ENCODE measurements around the gene SREBF2. TPM values are rescaled to one million over a fixed set of nuclear protein-coding genes. Genes with fewer than 3 reads are reported as not detected.

The SREBF2 gene
- total and polyA plus RNA-seq, 10 of the 15 experiments (the other 5 are each of a cell fraction or from before 2014, with no cell fraction given): 2.4 to 177 (median 78.8) TPM

DNA sequence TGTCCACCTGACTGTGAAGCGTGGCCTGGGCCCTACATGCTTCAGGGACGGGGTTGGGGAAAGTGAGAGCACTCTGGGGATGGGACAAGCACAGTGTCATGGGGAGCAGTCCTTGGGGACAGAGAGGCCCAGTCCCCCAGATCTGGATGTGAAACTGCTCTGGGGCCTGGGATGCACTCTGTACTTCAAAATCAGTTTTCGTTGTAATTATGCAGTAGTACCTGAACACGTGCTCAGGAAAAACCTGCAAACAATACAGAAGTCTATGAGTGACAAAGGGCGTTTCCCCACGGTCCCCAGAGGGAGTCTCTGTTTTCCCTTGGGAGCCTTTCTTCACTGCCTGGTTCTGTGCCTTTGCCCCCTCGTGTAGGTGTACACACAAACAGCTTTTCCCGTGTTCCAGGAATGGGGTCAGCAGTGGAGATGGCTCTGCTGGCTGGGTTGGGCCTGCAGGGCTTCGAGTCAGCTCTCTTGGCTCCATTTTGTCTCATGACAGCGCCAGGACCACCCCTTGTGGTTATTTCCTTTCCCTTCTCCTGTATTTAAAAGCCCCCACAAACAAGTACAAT, 98.9 kb downstream of the SREBF2 start (continued):
- TF ChIP-seq, protein P1, sequence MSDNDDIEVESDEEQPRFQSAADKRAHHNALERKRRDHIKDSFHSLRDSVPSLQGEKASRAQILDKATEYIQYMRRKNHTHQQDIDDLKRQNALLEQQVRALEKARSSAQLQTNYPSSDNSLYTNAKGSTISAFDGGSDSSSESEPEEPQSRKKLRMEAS (IDR thresholded peaks at IDR 0.05; ENCODE audit: low read depth, low read length): peak; percentile 87; the same call in 1 of the 2 replicates

DNA sequence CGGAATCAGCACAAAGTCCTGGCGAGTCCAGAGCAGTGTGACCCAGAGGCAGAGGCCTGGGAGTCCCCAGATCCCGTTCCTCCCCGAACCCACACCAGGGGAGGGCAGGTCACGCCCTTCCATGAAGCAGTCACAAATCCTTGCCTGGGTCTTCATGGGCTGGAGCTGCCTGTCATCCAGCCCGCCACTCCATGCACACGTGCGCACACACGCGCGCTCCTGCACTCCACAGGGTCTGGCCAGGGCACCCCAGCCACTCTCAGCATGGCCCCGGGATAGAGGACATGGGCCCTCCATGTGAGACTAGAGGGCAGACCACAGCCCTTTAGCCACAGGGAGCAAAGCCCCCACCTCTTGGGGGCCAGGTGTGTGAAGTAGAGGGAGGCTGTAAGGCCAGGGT, 99.4 kb downstream of the SREBF2 start:
- ChIA-PET CTCF (interaction anchor here (0.9 to 1.1 kb wide), 3 partner anchors 9 to 13 kb away, joined by 3 to 5 read pairs (median 3); no protein-coding TSS in a partner anchor), SMC1A (ENCODE audit: uncharacterized antibody, unreplicated experiment) (interaction anchor here (1.1 to 2.3 kb wide), 3 partner anchors 8 to 70 kb away, joined by 3 to 13 read pairs (median 3); no protein-coding TSS in a partner anchor), RAD21 (ENCODE audit: unreplicated experiment) (interaction anchor here (1.0 to 2.5 kb wide), 4 partner anchors 8 to 70 kb away, joined by 3 to 13 read pairs (median 4); no protein-coding TSS in a partner anchor), POLR2A (interaction anchor here (0.5 to 12.6 kb wide), 4 partner anchors 11 to 180 kb away, joined by 3 to 599 read pairs (median 4); partner anchors contain the start of genes SHISA8 and TNFRSF13C)
- no peaks in the 10 kb centered on the region for H3K27me3 ChIP-seq (replicated peaks in 1 of 2; ENCODE audit: control insufficient read depth in 2 of 2, insufficient read depth in 2 of 2, low read length in 1 of 2)
- DNase-seq (ENCODE audit: low read depth, low spot score) (no peak), FAIRE-seq (no peak), ATAC-seq (no peak)
- in situ Hi-C loops (cut with MboI) (no loop called here), intact Hi-C loops (cut with micrococcal nuclease; ENCODE audit: unreplicated experiment) (no loop called here)
- WGBS (ENCODE audit: insufficient coverage, insufficient replicate concordance, low lambda C conversion rate, missing lambda C conversion rate): 83% methylated on average over 12 of the region's 12 CpGs
- H3K27ac ChIP-seq (ENCODE audit: control insufficient read depth, insufficient read depth): peak overlapping the region; percentile 92
- no peak overlapping the region for H3K4me3 ChIP-seq
- no peaks in the 10 kb centered on the region for H4K20me1 ChIP-seq (ENCODE audit: control insufficient read depth, insufficient read depth)
- H3K9me3 ChIP-seq (replicated peaks; ENCODE audit: control insufficient read depth, insufficient read depth, low read length): no peaks in the 10 kb centered on the region
- H3K4me2 ChIP-seq (ENCODE audit: control insufficient read depth, insufficient read depth): no peak overlapping the region
- no peak overlapping the region for H2AFZ ChIP-seq (ENCODE audit: control insufficient read depth, low read depth, low read length)
- H3K9ac ChIP-seq (ENCODE audit: control insufficient read depth, insufficient read depth, low read length): no peak overlapping the region
- H3K4me1 ChIP-seq (ENCODE audit: control insufficient read depth, insufficient read depth, low read length): peaks cover 83% of the 10 kb centered on the region
- H3K79me2 ChIP-seq (ENCODE audit: control insufficient read depth, insufficient read depth, low read length): peaks cover 3% of the 10 kb centered on the region
- peaks cover 0 to 7% of the 10 kb centered on the region in 2 experiments; a peak in 3 of 4 replicates for H3K36me3 ChIP-seq (ENCODE audit: control insufficient read depth in 2 of 2, insufficient read depth in 2 of 2, low read length in 1 of 2)
- BruUV-seq (replicated peaks): no TSS peak
- TF ChIP-seq POLR2A (IDR thresholded peaks at IDR 0.05; ENCODE audit: low read depth, low read length) (peak; percentile 61), ZNF207 (IDR thresholded peaks at IDR 0.05; ENCODE audit: borderline replicate concordance) (no peak)
- TF ChIP-seq, protein P2, sequence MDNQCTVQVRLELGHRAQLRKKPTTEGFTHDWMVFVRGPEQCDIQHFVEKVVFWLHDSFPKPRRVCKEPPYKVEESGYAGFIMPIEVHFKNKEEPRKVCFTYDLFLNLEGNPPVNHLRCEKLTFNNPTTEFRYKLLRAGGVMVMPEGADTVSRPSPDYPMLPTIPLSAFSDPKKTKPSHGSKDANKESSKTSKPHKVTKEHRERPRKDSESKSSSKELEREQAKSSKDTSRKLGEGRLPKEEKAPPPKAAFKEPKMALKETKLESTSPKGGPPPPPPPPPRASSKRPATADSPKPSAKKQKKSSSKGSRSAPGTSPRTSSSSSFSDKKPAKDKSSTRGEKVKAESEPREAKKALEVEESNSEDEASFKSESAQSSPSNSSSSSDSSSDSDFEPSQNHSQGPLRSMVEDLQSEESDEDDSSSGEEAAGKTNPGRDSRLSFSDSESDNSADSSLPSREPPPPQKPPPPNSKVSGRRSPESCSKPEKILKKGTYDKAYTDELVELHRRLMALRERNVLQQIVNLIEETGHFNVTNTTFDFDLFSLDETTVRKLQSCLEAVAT (IDR thresholded peaks at IDR 0.05): no peak
